Coronary artery (tissue), 2 donors: ENCODE measurements around the gene VTI1A.

ENCODE experiments used
- DNase-seq: peaks from one replicate; pipeline ENCODE4 v3.0.0-alpha.2; 2017; ENCODE audit warnings: low spot score
- H3K27ac ChIP-seq, 2 donors: fragments of 200-600 bp; sonication (generic); one replicate each; pipeline ENCODE4 v1.5.1; 2016 to 2019
- H3K4me3 ChIP-seq: fragments of 200-600 bp; sonication (generic); 2 replicates; pipeline ENCODE4 v1.5.1; 2016; ENCODE audit warnings: mild to moderate bottlenecking, moderate library complexity
- CTCF ChIP-seq: fragments of 200-600 bp; sonication (generic); IDR thresholded peaks from one replicate; pipeline ENCODE4 v1.5.1; 2019; ENCODE audit warnings: antibody characterized with exemption

VTI1A gene

GRCh38 chr10:112744181-112745096 lies 297.4 kb downstream of the VTI1A start:
- no peak overlapping the region for H3K27ac ChIP-seq
- no peak for DNase-seq
- no peak overlapping the region for H3K4me3 ChIP-seq
- TF ChIP-seq CTCF = no peak

GRCh38 chr10:112746329-112746728 lies 299.3 kb downstream of the VTI1A start:
- no peak for TF ChIP-seq CTCF
- H3K27ac ChIP-seq = no peak overlapping the region
- no peak for DNase-seq
- no peak overlapping the region for H3K4me3 ChIP-seq

- no peak for TF ChIP-seq CTCF
- no peak overlapping the region for H3K27ac ChIP-seq
- no peak for DNase-seq
- no peak overlapping the region for H3K4me3 ChIP-seq
These were observed 303.6 kb downstream of the VTI1A start for GRCh38 chr10:112750427-112751167.

GRCh38 chr10:112751651-112752050 lies 304.6 kb downstream of the VTI1A start:
- no peak overlapping the region for H3K4me3 ChIP-seq
- no peak for TF ChIP-seq CTCF
- no peak overlapping the region for H3K27ac ChIP-seq
- DNase-seq = no peak

- H3K27ac ChIP-seq = no peak overlapping the region
- no peak for DNase-seq
- H3K4me3 ChIP-seq = no peak overlapping the region
- no peak for TF ChIP-seq CTCF
These were observed 305.3 kb downstream of the VTI1A start for GRCh38 chr10:112752288-112752687.

GRCh38 chr10:112753961-112754411 lies 307.0 kb downstream of the VTI1A start:
- no peak overlapping the region for H3K27ac ChIP-seq
- no peak overlapping the region for H3K4me3 ChIP-seq
- no peak for TF ChIP-seq CTCF
- DNase-seq = no peak
